PC-9 (cell line): ENCODE data around the gene AFF4.
"Not testable (repeated sequence)": the region's sequence is repeated elsewhere in the genome, so short reads cannot be mapped to it uniquely, and the experiment has no call there.

ENCODE experiments used
- CTCF ChIP-seq: fragments of 200-600 bp; sonication (generic); conservative IDR thresholded peaks from 2 replicates; pipeline ENCODE4 v1.6.1; 2017; ENCODE audit warnings: mixed run types, antibody characterized with exemption, mild to moderate bottlenecking, moderate library complexity
- EZH2 ChIP-seq: fragments of 200-600 bp; sonication (generic); IDR thresholded peaks from 2 replicates; pipeline ENCODE4 v1.8.0; 2017; ENCODE audit warnings: antibody characterized with exemption, low read depth

- not testable (repeated sequence) for TF ChIP-seq CTCF, EZH2
Measured at GRCh38 chr5:132972436-132972828, 9.0 kb upstream of the AFF4 start.
